HL-60/S4 treated with phorbol 12-myristate 13-acetate at 8.2 ng/mL for 4 days and 3 days (cell line): ENCODE data around the gene OAS2.
"Not testable (repeated sequence)": the region's sequence is repeated elsewhere in the genome, so short reads cannot be mapped to it uniquely, and the experiment has no call there.

ENCODE experiments used
- in situ Hi-C: fragments of 300-500 bp; cut with MboI; formaldehyde crosslinking; loops from 2 replicates; pipeline ENCODE4 v1.15.0; 2022; ENCODE audit warnings: low sequenced_read_pairs

Gene OAS2

GRCh38 chr12:112947761-112948160 lies 30.6 kb upstream of the OAS2 start:
- in situ Hi-C loops: no loop called here

DNA sequence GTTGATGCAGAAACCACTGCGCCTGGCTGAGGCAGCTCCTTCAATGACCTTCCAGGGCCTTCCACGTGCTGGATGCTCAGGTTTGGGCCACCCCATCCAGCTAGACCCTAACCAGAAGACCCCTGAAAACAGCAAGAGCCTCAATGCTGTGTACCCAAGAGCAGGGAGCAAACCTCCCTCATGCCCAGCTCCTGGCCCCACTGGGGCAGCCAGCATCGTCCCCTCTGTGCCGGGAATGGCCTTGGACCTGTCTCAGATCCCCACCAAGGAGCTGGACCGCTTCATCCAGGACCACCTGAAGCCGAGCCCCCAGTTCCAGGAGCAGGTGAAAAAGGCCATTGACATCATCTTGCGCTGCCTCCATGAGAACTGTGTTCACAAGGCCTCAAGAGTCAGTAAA lies 29.5 kb upstream of the OAS2 start:
- in situ Hi-C loops: no loop called here

- in situ Hi-C loops: no loop called here
These were observed 27.6 kb upstream of the OAS2 start for GRCh38 chr12:112950701-112951100.

GRCh38 chr12:112957125-112957524 lies 21.2 kb upstream of the OAS2 start:
- in situ Hi-C loops: not testable (repeated sequence)

DNA sequence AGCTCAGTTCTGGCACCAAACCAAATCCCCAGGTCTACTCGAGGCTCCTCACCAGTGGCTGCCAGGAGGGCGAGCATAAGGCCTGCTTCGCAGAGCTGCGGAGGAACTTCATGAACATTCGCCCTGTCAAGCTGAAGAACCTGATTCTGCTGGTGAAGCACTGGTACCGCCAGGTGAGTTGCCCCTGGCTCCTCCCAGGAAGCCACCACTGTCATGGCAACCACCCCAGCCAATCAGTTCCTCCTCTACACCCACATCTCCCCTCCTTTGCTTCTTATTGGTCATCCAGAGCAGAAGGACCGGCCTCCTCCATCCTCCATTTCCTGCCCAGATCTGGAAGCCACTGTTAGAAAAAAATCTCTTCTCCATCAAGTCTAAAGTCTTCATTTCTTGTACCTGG lies 17.2 kb upstream of the OAS2 start:
- in situ Hi-C loops: no loop called here

DNA sequence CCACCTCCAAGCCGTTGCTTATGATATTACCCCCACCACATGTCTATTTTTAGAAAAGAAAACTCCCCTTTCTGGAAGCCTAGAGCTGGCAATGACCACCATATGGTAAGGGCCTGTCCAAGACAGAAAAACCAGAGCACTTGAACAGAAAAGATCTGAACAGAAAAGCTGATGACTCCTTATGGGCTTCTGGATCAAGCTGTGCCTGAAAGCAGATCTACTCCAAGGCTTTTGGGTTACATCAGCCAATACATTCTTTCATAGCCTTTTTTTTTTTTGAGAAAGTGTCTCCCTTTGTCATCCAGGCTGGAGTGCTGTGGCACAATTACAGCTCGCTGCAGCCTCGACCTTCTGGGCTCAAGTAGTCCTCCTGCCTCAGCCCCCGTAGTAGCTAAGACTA lies 16.8 kb upstream of the OAS2 start:
- in situ Hi-C loops: no loop called here

DNA sequence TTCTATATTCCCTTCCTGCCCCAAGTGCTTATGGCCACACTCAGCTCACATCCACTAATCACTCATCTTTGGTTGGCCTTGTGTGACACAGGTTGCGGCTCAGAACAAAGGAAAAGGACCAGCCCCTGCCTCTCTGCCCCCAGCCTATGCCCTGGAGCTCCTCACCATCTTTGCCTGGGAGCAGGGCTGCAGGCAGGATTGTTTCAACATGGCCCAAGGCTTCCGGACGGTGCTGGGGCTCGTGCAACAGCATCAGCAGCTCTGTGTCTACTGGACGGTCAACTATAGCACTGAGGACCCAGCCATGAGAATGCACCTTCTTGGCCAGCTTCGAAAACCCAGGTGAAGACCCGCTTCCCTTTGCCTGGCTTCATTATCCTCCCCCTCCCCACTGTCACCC lies 15.8 kb upstream of the OAS2 start:
- in situ Hi-C loops: no loop called here

DNA sequence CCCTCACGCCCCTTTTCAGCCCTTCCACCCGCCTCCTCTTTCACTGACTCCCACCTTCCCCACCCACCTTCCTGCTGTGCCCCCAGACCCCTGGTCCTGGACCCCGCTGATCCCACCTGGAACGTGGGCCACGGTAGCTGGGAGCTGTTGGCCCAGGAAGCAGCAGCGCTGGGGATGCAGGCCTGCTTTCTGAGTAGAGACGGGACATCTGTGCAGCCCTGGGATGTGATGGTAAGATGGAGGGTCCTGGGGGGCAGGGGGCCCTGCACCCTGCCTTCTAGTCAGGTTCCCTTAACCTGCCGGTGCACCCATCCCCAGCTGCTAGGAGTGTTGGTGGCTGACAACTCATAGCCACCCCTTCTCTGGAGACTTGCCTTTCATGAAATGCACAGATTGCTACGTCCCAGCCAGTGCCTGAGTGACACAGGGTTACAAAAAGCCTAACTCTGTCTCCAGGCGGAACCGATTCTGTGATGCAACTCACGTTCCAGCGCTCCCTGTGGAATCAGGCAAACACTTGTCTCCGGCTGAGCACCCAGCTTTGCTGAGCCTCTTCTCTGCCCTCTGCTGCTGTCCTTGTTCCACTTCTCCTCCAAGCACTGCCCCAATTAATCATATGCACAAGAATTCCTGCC lies 15.0 kb upstream of the OAS2 start:
- in situ Hi-C loops: no loop called here

GRCh38 chr12:112964067-112964670 lies 14.2 kb upstream of the OAS2 start:
- in situ Hi-C loops: no loop called here

DNA sequence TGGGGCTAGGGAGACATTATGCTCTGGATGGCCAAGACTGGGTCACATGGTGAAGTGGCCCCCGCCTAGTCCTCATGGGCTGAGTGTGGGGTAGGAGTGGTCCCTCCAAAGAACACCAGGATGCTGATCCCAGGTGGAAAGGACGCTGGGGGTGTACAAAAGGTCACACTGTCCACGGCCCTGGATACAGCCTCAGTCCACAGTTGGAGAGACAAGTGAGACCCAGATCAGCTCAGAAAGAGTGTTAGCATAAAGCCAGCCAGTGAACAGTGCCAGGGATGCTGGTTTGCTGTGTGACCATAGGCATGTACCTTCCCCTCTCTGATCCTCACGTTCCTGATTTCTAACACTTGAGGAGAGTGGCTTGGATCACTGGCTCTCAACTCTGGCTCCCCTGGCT lies 13.4 kb upstream of the OAS2 start:
- in situ Hi-C loops: no loop called here

DNA sequence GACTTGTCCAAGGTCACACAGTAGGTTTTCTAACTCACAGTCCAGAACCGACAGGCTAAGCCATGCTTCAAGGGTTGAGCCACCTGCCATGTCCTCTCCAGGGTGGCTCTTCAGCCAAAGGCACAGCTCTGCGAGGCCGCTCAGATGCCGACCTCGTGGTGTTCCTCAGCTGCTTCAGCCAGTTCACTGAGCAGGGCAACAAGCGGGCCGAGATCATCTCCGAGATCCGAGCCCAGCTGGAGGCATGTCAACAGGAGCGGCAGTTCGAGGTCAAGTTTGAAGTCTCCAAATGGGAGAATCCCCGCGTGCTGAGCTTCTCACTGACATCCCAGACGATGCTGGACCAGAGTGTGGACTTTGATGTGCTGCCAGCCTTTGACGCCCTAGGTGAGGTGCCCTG lies 12.7 kb upstream of the OAS2 start:
- in situ Hi-C loops: no loop called here

DNA sequence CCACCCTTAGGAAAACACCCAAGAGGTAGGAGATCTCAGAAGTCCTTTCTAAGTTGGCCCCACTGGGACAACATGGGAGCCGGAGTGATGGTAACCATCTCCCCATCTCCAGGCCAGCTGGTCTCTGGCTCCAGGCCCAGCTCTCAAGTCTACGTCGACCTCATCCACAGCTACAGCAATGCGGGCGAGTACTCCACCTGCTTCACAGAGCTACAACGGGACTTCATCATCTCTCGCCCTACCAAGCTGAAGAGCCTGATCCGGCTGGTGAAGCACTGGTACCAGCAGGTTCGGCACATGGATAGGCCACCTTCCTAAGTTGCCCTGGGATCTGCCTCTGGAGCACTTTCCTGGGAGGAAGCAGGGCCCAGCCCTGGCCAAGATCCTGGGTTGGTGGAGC lies 11.0 kb upstream of the OAS2 start:
- in situ Hi-C loops: no loop called here

DNA sequence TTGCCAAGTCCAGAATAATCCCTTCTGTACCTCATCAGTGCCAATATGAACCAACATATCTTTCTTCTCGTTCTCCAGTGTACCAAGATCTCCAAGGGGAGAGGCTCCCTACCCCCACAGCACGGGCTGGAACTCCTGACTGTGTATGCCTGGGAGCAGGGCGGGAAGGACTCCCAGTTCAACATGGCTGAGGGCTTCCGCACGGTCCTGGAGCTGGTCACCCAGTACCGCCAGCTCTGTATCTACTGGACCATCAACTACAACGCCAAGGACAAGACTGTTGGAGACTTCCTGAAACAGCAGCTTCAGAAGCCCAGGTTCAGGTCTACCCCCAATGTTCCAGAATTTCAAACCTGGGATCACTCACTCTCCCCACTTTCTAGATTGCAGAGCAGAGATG lies 10.5 kb upstream of the OAS2 start:
- in situ Hi-C loops: no loop called here

DNA sequence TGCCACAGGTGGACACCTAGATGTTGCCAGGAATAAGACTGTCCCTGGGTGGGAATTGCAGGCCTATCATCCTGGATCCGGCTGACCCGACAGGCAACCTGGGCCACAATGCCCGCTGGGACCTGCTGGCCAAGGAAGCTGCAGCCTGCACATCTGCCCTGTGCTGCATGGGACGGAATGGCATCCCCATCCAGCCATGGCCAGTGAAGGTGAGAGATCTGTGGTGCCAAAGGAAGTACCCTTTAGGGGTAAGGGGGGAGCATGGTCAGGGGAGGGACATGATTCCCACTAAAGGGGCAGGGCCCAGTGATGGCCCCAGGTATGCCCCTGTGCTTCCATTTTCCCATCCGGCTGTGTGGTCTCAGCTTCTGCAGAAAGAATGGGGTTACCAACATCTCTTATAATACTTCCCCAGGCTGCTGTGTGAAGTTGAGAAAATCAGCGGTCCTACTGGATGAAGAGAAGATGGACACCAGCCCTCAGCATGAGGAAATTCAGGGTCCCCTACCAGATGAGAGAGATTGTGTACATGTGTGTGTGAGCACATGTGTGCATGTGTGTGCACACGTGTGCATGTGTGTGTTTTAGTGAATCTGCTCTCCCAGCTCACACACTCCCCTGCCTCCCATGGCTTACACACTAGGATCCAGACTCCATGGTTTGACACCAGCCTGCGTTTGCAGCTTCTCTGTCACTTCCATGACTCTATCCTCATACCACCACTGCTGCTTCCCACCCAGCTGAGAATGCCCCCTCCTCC lies 8.6 kb upstream of the OAS2 start:
- in situ Hi-C loops: no loop called here

DNA sequence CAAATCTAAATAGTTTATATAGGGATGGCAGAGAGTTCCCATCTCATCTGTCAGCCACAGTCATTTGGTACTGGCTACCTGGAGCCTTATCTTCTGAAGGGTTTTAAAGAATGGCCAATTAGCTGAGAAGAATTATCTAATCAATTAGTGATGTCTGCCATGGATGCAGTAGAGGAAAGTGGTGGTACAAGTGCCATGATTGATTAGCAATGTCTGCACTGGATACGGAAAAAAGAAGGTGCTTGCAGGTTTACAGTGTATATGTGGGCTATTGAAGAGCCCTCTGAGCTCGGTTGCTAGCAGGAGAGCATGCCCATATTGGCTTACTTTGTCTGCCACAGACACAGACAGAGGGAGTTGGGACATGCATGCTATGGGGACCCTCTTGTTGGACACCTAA lies 7.9 kb upstream of the OAS2 start:
- in situ Hi-C loops: no loop called here

GRCh38 chr12:112971248-112971647 lies 7.1 kb upstream of the OAS2 start:
- in situ Hi-C loops: no loop called here

DNA sequence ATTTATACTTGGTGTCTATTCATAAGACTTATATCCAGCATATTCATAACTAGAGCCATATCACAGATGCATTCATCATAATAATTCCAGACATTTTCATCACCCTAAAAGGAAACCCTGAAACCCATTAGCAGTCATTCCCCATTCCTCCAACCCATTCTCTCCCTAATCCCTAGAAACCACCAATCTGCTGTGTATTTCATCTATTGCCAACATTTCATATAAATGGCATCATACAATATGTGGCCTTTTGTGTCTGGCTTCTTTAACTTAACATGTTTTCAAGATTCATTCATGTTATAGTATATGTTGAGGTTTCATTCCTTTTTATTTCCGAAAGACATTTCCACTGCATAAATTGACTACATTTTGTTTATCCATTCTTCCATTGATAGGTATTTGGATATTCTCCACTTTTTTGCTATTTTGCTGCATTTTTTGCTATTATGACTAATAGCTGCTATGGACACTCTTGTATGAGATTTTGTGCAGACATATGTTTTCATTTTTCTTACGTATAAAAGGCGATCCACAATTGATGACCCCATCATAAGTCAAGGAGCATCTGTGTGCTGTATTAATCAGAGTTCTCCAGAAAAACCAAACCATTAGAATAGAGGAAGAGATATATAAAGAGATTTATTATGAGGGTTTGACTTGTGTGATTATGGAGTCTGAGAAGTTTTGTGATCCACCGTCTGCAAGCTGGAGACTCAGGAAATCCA lies 5.1 kb upstream of the OAS2 start:
- in situ Hi-C loops: no loop called here

GRCh38 chr12:112973818-112974231 lies 4.5 kb upstream of the OAS2 start:
- in situ Hi-C loops: no loop called here

DNA sequence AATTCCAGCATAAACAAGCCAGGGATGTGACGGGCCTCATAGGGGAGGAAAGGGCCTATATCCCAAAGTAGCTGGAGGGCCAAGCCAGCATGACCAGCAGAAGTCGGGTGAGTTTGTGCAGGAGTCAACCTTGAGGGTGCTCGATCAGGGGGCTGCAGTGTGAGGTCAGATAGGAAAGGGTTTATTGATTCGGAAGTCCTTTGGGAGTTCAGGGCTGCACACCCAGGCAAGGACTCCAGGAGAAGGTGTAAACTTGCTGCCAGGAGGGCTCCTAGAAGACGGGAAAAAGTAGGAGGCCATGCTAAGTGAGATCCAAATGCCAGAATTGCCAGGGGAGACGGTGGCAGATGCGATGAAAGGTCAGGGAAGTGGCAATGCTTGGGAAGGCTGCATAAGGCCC lies 3.4 kb upstream of the OAS2 start:
- in situ Hi-C loops: no loop called here

DNA sequence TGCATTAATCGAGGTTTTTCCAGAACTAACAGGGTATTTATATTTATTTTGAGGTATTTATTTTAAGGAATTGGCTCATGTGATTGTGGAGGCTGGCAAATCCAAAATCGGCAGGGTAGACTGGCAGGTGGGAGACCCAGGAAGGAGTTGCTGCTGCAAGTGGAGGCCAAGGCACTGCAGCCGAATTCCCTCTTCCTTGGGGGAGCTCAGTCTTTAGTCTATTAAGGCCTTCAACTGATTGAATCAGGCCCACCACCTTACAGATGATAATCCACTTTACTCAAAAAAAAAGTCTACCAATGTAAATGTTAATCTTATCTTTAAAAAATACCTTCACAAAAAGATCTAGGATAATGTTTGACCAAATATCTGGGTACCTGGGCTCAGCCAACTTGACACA lies 1.2 kb upstream of the OAS2 start:
- in situ Hi-C loops: no loop called here

GRCh38 chr12:112977641-112978040 lies 678 bp upstream of the OAS2 start:
- in situ Hi-C loops: no loop called here
